ENCODE data around the gene MMP27.

DNA sequence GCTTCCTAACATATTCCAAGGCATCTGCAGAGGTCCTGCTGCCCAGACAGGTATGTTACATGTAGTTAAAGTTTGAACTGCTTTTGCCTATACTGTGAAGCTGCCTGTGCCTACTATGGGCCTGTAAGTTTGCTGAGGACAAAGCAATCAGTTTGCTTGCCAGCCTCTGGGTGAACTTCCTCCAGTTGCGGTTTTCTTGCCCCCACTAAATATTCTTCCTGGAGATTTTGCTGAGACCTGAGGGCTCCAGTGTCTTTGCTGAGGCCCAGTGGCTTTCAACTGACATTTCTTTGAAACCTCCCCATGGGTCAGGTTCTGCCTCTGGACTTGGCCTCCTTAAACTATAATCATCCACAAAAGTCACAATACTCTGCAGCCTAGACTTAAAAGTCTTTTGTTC is 50.8 kb downstream of the MMP27 start:
- TF ChIP-seq GATA2 (IDR thresholded peaks at IDR 0.05; ENCODE audit: low read depth, low read length) (no peak), GATA3 (IDR thresholded peaks at IDR 0.05; ENCODE audit: low read depth, low read length) (no peak)

Data from SH-SY5Y (cell line).